Epithelial cell of esophagus (primary cell): Measurements from ENCODE around the gene KLRG1.

Experiments used
- DNase-seq: peaks from one replicate; pipeline ENCODE4 v3.0.0; 2010; ENCODE audit warnings: low read depth
- H3K4me3 ChIP-seq: 2 replicates; pipeline ENCODE4 v1.5.1; 2011; ENCODE audit warnings: mild to moderate bottlenecking, low read length, control low read depth
- CTCF ChIP-seq: IDR thresholded peaks from 2 replicates; pipeline ENCODE4 v1.5.1; 2011; ENCODE audit warnings: low read depth, mild to moderate bottlenecking, low read length, control low read depth, inconsistent platforms; ENCODE audit not compliant: insufficient read depth; ENCODE audit errors: missing control alignments

Gene KLRG1

GRCh38 chr12:9037431-9037830 lies 48.1 kb downstream of the KLRG1 start:
- H3K4me3 ChIP-seq, result no peak overlapping the region
- DNase-seq, result no peak
- no peak for TF ChIP-seq CTCF

GRCh38 chr12:9039397-9039977 lies 50.1 kb downstream of the KLRG1 start:
- TF ChIP-seq CTCF, result peak; percentile 72
- DNase-seq, result peak; percentile 55
- H3K4me3 ChIP-seq, result no peak overlapping the region

- H3K4me3 ChIP-seq, result no peak overlapping the region
- no peak for DNase-seq
- no peak for TF ChIP-seq CTCF
Measured at GRCh38 chr12:9040484-9041186, 51.3 kb downstream of the KLRG1 start.

GRCh38 chr12:9041321-9041720 lies 52.0 kb downstream of the KLRG1 start:
- no peak overlapping the region for H3K4me3 ChIP-seq
- no peak for TF ChIP-seq CTCF
- peak; percentile 22 for DNase-seq

- no peak for DNase-seq
- H3K4me3 ChIP-seq, result no peak overlapping the region
- no peak for TF ChIP-seq CTCF
Measured at GRCh38 chr12:9043766-9044165, 54.4 kb downstream of the KLRG1 start.

GRCh38 chr12:9047105-9047504 lies 57.8 kb downstream of the KLRG1 start:
- no peak overlapping the region for H3K4me3 ChIP-seq
- no peak for TF ChIP-seq CTCF
- peak; percentile 33 for DNase-seq

GRCh38 chr12:9048930-9049329 lies 59.6 kb downstream of the KLRG1 start:
- H3K4me3 ChIP-seq, result no peak overlapping the region
- no peak for TF ChIP-seq CTCF
- DNase-seq, result no peak
